ENCODE data around the gene TRIM67. TPM values are rescaled to one million over a fixed set of nuclear protein-coding genes. Genes with fewer than 3 reads are reported as not detected.
A peak's percentile ranks its signal among the peaks of the same experiment; 100 is the strongest.

The TRIM67 gene
- total RNA-seq, 2 experiments from 2014 or later: not detected

DNA sequence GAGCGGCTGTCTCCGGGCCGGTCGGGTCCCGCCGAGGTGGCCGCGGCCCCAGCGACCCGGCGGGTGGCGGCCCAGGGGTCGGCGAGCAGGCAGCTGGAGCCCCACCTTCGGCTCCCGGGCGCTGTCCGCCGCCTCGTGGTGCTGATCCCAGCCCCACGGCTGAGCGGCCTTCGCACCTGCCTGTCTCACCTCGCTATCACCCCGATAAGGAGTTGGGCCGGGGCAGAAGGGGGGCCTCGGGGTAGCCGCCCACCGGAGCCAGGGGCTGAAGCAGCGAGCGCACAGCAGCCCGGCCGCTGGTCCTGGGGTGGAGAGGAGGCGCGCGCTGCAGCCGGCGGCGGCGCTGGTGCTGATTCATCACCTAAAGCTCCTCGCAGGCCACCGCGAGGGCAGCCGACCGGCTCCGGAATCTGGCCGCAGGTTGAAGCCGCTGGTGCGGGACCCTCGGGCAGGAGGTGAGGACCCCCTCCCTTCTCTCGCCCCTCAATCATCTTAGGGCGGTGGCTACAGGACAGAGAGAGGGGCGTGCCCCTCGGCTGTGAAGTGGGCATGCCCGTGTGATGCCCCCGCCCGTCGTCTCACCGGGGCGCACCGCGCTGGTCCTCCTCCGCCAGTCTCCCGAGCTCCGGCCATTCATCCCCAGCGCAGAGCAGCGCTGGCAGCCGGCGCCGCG is 575 bp downstream of the TRIM67 start:
- CTCF ChIA-PET: no interaction called here
- Mint-ChIP-seq H3K36me3 (ENCODE audit: low read depth) (no peaks in the 10 kb centered on the region), H3K9me3 (no peaks in the 10 kb centered on the region), H3K4me3 (no peak overlapping the region), H3K27me3 (peaks cover 55% of the 10 kb centered on the region), H3K27ac (no peak overlapping the region), H3K4me1 (peaks cover 1% of the 10 kb centered on the region)
- POLR2A ChIA-PET: no interaction called here
- DNase-seq: peak; percentile 30

DNA sequence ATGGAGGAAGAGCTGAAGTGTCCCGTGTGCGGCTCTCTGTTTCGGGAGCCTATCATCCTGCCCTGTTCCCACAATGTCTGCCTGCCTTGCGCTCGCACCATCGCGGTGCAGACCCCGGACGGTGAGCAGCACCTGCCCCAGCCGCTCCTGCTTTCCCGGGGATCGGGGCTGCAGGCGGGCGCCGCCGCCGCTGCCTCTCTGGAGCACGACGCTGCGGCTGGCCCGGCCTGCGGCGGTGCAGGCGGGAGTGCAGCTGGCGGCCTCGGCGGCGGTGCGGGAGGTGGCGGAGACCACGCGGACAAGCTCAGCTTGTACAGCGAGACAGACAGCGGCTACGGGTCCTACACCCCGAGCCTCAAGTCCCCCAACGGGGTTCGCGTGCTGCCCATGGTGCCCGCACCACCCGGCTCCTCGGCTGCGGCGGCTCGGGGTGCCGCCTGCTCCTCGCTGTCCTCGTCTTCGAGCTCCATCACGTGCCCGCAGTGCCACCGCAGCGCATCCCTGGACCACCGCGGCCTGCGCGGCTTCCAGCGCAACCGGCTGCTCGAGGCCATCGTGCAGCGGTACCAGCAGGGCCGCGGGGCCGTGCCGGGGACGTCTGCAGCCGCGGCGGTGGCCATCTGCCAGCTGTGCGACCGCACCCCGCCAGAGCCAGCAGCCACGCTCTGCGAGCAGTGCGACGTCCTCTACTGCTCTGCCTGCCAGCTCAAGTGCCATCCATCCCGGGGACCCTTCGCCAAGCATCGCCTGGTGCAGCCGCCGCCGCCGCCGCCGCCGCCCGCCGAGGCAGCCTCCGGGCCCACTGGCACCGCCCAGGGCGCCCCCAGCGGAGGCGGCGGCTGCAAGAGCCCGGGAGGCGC is 1.3 kb downstream of the TRIM67 start:
- H3K27me3 Mint-ChIP-seq: peaks cover 55% of the 10 kb centered on the region
- POLR2A ChIA-PET: no interaction called here
- H3K4me3 Mint-ChIP-seq: no peak overlapping the region
- H3K36me3 Mint-ChIP-seq (ENCODE audit: low read depth): no peaks in the 10 kb centered on the region
- CTCF ChIA-PET: no interaction called here
- H3K4me1 Mint-ChIP-seq: peaks cover 1% of the 10 kb centered on the region
- no peak overlapping the region for H3K27ac Mint-ChIP-seq
- no peaks in the 10 kb centered on the region for H3K9me3 Mint-ChIP-seq
- no peak for DNase-seq

DNA sequence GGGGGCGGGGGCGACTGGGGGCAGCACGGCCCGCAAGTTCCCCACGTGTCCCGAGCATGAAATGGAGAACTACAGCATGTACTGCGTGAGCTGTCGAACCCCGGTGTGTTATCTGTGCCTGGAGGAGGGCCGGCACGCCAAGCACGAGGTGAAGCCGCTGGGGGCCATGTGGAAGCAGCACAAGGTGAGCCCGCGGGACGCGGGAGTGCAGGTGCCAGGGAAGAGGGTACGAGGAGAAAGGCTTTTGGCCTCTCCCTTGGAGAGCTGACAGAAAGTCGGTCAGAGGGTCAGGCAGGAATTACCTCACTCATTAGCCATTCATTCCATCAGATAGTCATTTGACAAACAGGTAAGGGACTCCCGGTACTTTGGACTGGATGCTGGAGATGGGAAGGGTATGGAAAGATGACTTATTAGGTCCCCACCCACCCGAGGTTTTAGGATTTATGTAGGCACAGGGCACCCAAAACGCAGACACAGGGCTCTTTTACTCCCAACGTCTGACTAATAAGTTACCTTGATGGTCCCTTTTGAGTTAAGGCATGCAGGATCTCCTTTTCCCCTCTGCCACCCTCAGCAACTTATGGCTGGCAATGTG is 2.1 kb downstream of the TRIM67 start:
- ChIA-PET CTCF (no interaction called here), POLR2A (no interaction called here)
- DNase-seq: no peak
- H3K27ac Mint-ChIP-seq: no peak overlapping the region
- H3K4me1 Mint-ChIP-seq: peaks cover 1% of the 10 kb centered on the region
- H3K9me3 Mint-ChIP-seq: no peaks in the 10 kb centered on the region
- H3K36me3 Mint-ChIP-seq (ENCODE audit: low read depth): no peaks in the 10 kb centered on the region
- H3K4me3 Mint-ChIP-seq: no peak overlapping the region
- H3K27me3 Mint-ChIP-seq: peaks cover 52% of the 10 kb centered on the region

DNA sequence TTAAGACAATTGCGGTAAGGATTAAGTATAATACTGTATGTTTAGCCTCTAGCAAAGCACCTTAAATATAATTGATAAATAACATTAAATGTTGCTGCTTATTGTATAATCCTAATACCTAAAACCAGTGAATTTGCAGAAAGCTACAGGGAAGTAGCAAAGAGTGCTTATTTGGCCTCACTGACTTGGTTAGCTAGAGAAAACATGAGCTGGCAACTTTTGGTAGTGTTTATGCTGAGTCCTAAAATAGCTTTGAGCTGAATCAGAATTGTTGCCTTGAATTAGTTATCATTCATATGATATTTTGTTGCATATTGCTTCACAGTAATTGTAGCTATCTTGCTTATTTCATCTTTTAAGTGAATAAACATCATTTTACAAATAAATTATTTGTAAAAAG is 3.5 kb downstream of the TRIM67 start:
- CTCF ChIA-PET: no interaction called here

DNA sequence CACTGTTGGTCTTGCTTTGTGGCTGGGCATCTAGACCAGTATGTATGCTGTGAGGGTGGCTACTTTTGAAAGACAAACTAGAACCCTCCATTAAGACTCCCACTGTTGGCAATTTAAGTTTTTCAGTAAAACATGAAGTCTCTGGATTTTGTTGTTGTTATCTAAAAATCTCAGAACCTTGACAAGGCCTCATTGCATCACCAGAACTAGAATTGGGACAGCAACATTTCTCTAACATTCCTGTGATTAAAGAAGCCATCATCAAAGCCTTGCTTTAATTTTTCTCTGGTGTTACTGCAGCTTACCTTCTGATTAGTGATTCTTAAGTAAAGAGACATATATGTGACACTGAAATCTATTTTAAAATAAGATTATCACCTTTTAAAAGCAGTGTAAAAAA is 4.5 kb downstream of the TRIM67 start:
- H3K4me3 Mint-ChIP-seq: no peak overlapping the region
- DNase-seq: no peak
- H3K27ac Mint-ChIP-seq: no peak overlapping the region
- H3K9me3 Mint-ChIP-seq: no peaks in the 10 kb centered on the region
- H3K27me3 Mint-ChIP-seq: peaks cover 33% of the 10 kb centered on the region
- CTCF ChIA-PET: no interaction called here
- peaks cover 1% of the 10 kb centered on the region for H3K4me1 Mint-ChIP-seq
- no peaks in the 10 kb centered on the region for H3K36me3 Mint-ChIP-seq (ENCODE audit: low read depth)
- POLR2A ChIA-PET: no interaction called here

More for the DNA sequence above, 3.5 kb downstream of the TRIM67 start:
- Mint-ChIP-seq H3K9me3 (no peaks in the 10 kb centered on the region), H3K27me3 (peaks cover 39% of the 10 kb centered on the region), H3K36me3 (ENCODE audit: low read depth) (no peaks in the 10 kb centered on the region), H3K27ac (no peak overlapping the region), H3K4me1 (peaks cover 1% of the 10 kb centered on the region), H3K4me3 (no peak overlapping the region)
- no peak for DNase-seq
- POLR2A ChIA-PET: no interaction called here

DNA sequence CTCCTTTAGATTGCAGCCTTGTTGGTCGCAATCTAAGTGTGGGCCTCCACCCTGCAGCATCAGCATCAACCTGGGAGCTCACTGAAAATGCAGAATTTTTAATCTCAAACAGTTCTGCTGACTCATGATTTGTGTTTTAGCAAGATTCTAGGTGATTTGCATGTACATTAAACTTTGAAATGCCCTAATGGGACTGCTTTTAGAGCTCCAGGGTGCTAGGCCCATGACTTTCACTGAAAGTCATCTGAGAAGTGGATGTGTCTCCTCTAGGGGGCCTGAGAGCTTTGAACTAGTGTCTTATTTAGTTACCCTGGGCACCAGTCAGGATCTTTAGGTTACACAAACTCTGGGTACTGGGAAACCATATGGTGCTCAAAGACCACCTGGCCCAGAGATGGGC is 9.0 kb downstream of the TRIM67 start:
- H3K9me3 Mint-ChIP-seq: no peaks in the 10 kb centered on the region
- no peak overlapping the region for H3K27ac Mint-ChIP-seq
- no peak for DNase-seq
- peaks cover 2% of the 10 kb centered on the region for H3K4me1 Mint-ChIP-seq
- H3K27me3 Mint-ChIP-seq: peaks cover 34% of the 10 kb centered on the region
- H3K36me3 Mint-ChIP-seq (ENCODE audit: low read depth): no peaks in the 10 kb centered on the region
- POLR2A ChIA-PET: no interaction called here
- CTCF ChIA-PET: interaction anchor here (0.8 kb wide), 1 partner anchor 12 kb away, joined by 3 read pairs; no protein-coding TSS in a partner anchor
- no peak overlapping the region for H3K4me3 Mint-ChIP-seq

DNA sequence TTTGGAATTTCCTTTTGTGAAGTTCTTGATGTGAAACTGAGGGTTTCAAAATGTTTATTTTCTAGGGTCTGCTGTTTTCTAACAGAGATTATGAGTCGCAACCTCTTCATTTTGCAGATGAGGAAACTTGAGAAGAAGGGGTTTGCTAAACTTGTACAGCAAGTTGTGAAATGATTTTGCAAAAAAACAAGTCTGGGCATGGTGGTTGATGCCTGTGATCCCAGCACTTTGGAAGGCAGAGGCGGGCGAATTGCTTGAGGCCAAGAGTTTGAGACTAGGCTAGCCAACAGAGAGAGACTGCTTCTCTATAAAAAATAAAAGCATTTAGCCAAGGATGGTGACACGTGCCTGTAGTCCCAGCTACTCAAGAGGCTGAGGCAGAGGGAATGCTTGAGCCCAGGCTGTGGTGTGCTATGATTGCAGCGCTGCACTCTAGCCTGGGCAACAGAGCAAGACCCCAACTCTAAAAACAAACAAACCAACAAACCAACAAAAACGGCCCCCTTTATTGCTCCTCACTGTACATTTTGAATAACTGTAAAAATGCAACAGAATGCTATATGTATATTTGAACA is 9.9 kb downstream of the TRIM67 start:
- no peaks in the 10 kb centered on the region for H3K36me3 Mint-ChIP-seq (ENCODE audit: low read depth)
- peaks cover 2% of the 10 kb centered on the region for H3K4me1 Mint-ChIP-seq
- no peak for DNase-seq
- H3K27ac Mint-ChIP-seq: no peak overlapping the region
- no peaks in the 10 kb centered on the region for H3K9me3 Mint-ChIP-seq
- H3K27me3 Mint-ChIP-seq: peaks cover 35% of the 10 kb centered on the region
- ChIA-PET CTCF (no interaction called here), POLR2A (no interaction called here)
- no peak overlapping the region for H3K4me3 Mint-ChIP-seq

DNA sequence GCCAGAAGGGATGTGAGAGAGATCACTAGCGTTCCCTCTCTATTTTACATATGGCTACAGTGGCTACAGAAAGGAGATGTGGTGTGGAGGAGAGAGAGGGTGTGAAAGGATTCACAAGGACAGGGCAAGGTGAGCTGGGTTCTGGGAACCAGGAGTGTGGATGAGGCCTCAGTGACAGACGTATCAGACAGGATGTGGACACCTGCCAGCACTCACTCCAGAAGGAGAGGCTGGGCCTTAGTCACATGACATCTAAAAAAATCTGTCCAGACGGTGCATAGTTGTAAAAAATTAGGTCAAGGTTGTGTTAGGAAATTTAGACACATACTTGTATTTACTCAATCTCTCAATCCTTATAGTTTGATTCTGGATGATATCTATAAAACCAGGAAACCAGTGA is 10.6 kb downstream of the TRIM67 start:
- H3K27me3 Mint-ChIP-seq: peaks cover 39% of the 10 kb centered on the region
- CTCF ChIA-PET: no interaction called here
- no peaks in the 10 kb centered on the region for H3K9me3 Mint-ChIP-seq
- H3K27ac Mint-ChIP-seq: no peak overlapping the region
- peaks cover 2% of the 10 kb centered on the region for H3K4me1 Mint-ChIP-seq
- no peak overlapping the region for H3K4me3 Mint-ChIP-seq
- POLR2A ChIA-PET: no interaction called here
- DNase-seq: no peak
- H3K36me3 Mint-ChIP-seq (ENCODE audit: low read depth): no peaks in the 10 kb centered on the region

DNA sequence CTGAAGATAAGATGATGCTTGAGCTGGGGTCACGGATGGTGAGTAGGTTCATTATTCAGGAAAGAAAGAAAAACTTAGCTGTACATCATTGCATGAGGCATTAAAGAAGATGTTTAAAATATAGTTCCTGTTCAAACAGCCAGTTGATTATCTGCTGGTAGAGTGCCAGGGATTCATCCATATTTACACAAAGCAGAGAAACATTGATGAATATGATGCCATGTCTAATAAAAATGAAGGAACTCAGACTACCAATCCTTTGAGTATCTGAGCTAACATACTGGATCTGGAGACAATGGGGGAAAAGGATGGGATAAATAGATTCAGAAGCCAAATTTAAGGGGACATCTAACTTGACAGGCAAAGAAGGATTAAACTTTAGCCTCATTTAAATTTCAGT is 14.6 kb downstream of the TRIM67 start:
- CTCF ChIA-PET: interaction anchor here (0.7 kb wide), 1 partner anchor 535 kb away, joined by 3 read pairs; no protein-coding TSS in a partner anchor
- H3K27ac Mint-ChIP-seq: no peak overlapping the region
- no peaks in the 10 kb centered on the region for H3K9me3 Mint-ChIP-seq
- H3K36me3 Mint-ChIP-seq (ENCODE audit: low read depth): no peaks in the 10 kb centered on the region
- H3K4me3 Mint-ChIP-seq: no peak overlapping the region
- POLR2A ChIA-PET: no interaction called here
- DNase-seq: no peak
- peaks cover 2% of the 10 kb centered on the region for H3K4me1 Mint-ChIP-seq
- peaks cover 53% of the 10 kb centered on the region for H3K27me3 Mint-ChIP-seq

DNA sequence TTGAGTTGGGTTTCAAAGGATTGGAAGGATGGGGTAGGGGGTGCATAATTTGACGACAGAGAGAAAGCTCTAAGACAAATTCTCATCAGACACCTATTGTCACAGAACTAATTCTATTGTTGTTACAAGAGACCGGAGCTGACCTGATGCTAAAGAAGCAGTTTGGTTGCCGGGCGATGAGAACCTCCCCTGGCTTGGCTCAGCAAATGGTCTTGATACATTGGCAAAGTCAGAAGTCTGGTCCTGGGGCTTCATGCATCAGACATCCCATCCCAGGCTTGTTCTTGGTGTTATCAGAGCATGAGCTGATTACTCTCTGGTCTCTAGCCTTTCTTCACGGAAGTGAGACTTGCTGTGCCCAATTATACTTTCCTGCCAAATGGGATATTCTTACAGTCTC is 15.4 kb downstream of the TRIM67 start:
- H3K4me1 Mint-ChIP-seq: peaks cover 2% of the 10 kb centered on the region
- no peak for DNase-seq
- POLR2A ChIA-PET: no interaction called here
- no peak overlapping the region for H3K4me3 Mint-ChIP-seq
- H3K27me3 Mint-ChIP-seq: peaks cover 50% of the 10 kb centered on the region
- CTCF ChIA-PET: interaction anchor here (0.7 kb wide), 1 partner anchor 535 kb away, joined by 3 read pairs; no protein-coding TSS in a partner anchor
- no peaks in the 10 kb centered on the region for H3K36me3 Mint-ChIP-seq (ENCODE audit: low read depth)
- H3K9me3 Mint-ChIP-seq: no peaks in the 10 kb centered on the region
- H3K27ac Mint-ChIP-seq: no peak overlapping the region

DNA sequence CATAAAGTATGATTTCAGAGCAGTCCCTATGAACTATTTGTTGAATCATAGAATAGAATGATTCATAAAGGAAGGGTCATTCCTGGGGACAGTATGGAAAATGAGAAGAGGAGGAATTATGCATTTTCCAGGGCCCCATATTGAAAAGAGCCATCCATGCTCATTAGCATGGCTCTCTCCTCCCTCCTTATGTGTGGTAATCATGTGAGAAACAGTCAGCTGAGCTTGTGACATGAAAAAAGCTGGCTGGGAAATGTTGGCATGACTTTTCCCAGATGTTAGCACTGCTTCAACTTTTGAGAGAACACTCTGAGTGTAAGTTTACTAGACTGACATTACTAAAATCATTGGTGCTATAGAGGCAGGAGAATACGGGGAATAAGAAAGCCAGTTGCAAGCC is 16.1 kb downstream of the TRIM67 start:
- no peaks in the 10 kb centered on the region for H3K4me1 Mint-ChIP-seq
- DNase-seq: no peak
- CTCF ChIA-PET: interaction anchor here (1.6 kb wide), 1 partner anchor 33 kb away, joined by 3 read pairs; no protein-coding TSS in a partner anchor
- no peak overlapping the region for H3K4me3 Mint-ChIP-seq
- H3K27me3 Mint-ChIP-seq: peaks cover 51% of the 10 kb centered on the region
- no peaks in the 10 kb centered on the region for H3K9me3 Mint-ChIP-seq
- POLR2A ChIA-PET: no interaction called here
- H3K27ac Mint-ChIP-seq: no peak overlapping the region
- no peaks in the 10 kb centered on the region for H3K36me3 Mint-ChIP-seq (ENCODE audit: low read depth)

DNA sequence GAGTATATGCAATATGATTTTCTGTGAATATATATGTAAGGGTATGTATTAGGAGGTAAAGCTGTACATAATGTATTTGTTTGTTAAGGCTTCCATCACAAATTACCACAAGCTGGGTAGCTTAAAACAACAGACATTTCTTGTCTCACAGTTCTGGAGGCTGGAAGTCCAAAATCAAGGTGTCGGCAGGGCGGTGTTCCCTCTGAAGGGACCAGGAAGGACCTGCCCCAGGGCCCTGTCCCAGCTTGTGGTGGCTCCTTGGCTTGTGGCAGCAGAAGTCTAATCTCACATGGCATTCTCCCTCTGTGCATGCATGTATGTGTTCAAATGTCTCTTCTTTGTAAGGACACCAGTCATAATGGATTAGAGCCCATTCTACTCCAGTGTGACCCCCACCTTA is 17.1 kb downstream of the TRIM67 start:
- H3K9me3 Mint-ChIP-seq: no peaks in the 10 kb centered on the region
- no peak overlapping the region for H3K27ac Mint-ChIP-seq
- no peaks in the 10 kb centered on the region for H3K4me1 Mint-ChIP-seq
- ChIA-PET POLR2A (no interaction called here), CTCF (interaction anchor here (1.6 kb wide), 1 partner anchor 32 kb away, joined by 3 read pairs; no protein-coding TSS in a partner anchor)
- peaks cover 46% of the 10 kb centered on the region for H3K27me3 Mint-ChIP-seq
- H3K4me3 Mint-ChIP-seq: no peak overlapping the region
- no peak for DNase-seq
- no peaks in the 10 kb centered on the region for H3K36me3 Mint-ChIP-seq (ENCODE audit: low read depth)

DNA sequence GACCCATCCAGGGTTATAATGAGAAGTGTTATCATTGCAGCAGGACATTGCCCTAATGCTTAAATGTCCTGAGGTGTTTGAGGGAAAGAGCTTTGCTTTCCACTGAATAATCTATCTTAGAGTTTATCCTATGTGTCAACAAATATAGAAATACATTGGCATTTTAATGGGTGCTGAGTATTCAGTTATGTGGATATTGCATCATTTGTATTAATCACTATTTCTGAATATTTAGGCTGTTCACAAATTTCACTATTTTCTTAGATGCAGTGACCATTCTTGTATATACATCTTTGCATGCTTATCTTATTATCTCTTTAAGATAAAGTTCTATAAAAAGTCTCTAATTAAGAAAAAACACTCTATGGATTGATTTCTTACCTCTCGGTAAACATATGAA is 18.2 kb downstream of the TRIM67 start:
- Mint-ChIP-seq H3K36me3 (ENCODE audit: low read depth) (no peaks in the 10 kb centered on the region), H3K4me1 (no peaks in the 10 kb centered on the region), H3K27ac (no peak overlapping the region), H3K4me3 (no peak overlapping the region), H3K27me3 (peaks cover 43% of the 10 kb centered on the region), H3K9me3 (no peaks in the 10 kb centered on the region)
- no peak for DNase-seq
- POLR2A ChIA-PET: no interaction called here
- CTCF ChIA-PET: no interaction called here
